ENCODE measurements around the gene DCAKD. TPM values are rescaled to one million over a fixed set of nuclear protein-coding genes. Genes with fewer than 3 reads are reported as not detected.
A peak's percentile ranks its signal among the peaks of the same experiment; 100 is the strongest.

The DCAKD gene
- total RNA-seq, 1 donor from 2014 or later = 20.9 TPM

DNA sequence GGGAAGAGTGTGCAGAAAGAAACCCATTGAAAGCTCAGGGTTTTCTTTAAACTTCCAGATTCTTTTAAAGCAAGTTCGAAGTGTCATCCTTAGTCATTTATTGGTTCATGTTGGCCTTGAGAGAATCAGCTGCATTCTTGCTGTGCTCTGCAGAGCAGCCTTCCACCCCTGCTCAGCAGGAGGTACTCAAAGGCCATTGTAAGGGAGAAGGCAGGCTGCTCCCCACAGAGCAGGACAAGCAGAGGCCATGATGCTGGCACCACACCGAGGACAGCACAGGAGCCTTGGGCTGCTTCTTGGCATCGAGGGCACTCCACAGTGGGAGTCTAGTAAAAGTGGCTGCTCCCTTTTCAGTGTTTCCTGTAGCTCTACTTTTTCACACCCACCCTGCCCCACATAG lies 39.3 kb upstream of the DCAKD start:
- Histone ChIP-seq H3K4me1 (ENCODE audit: control insufficient read depth in 3 of 3, insufficient read depth in 3 of 3, low read length in 3 of 3) (peaks cover 51 to 60% (median 56%) of the 10 kb centered on the region in 3 donors), H3K27me3 (ENCODE audit: control insufficient read depth in 3 of 3, insufficient read depth in 3 of 3, low read length in 3 of 3) (no peaks in the 10 kb centered on the region), H3K9me3 (ENCODE audit: control insufficient read depth in 3 of 3, low read length in 3 of 3) (no peaks in the 10 kb centered on the region), H3K36me3 (ENCODE audit: control insufficient read depth in 3 of 3, insufficient read depth in 3 of 3, low read length in 3 of 3) (peaks cover 35 to 51% (median 47%) of the 10 kb centered on the region in 3 donors), H3K9ac (ENCODE audit: low read depth in 1 of 3, low read length in 3 of 3) (peak overlapping the region in 1 of 3 donors; percentile 9), H3K4me3 (ENCODE audit: low read length in 3 of 3) (no peak overlapping the region), H3K27ac (ENCODE audit: low read depth, low read length) (peak overlapping the region; percentile 92)

DNA sequence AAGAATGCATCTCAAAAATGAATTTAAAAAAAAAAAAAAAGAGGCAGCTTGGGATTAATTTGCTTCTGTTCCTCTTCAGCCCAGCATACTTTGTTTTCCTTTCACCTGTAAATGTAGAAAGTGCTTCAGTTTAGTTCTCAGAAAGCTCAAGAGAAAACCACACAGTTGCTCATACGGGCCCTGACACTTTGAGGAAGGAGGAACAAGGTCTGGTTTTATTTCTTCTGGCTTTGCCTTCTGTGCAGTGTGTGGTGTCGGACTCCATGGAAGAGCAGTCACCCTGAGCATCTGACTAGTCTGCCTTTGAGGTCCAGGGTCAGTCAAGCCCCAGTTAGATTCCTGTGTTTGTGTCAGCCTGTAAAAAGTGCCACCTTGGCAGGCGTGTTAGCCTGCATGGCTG lies 37.3 kb upstream of the DCAKD start:
- Histone ChIP-seq H3K4me3 (ENCODE audit: low read length in 3 of 3) (no peak overlapping the region), H3K36me3 (ENCODE audit: control insufficient read depth in 3 of 3, insufficient read depth in 3 of 3, low read length in 3 of 3) (peaks cover 40 to 58% (median 53%) of the 10 kb centered on the region in 3 donors), H3K27ac (ENCODE audit: low read depth, low read length) (peak overlapping the region; percentile 74), H3K9ac (ENCODE audit: low read depth in 1 of 3, low read length in 3 of 3) (peak overlapping the region in 1 of 3 donors; percentile 51), H3K27me3 (ENCODE audit: control insufficient read depth in 3 of 3, insufficient read depth in 3 of 3, low read length in 3 of 3) (no peaks in the 10 kb centered on the region), H3K9me3 (ENCODE audit: control insufficient read depth in 3 of 3, low read length in 3 of 3) (no peaks in the 10 kb centered on the region), H3K4me1 (ENCODE audit: control insufficient read depth in 3 of 3, insufficient read depth in 3 of 3, low read length in 3 of 3) (peaks cover 45 to 54% (median 49%) of the 10 kb centered on the region in 3 donors)

DNA sequence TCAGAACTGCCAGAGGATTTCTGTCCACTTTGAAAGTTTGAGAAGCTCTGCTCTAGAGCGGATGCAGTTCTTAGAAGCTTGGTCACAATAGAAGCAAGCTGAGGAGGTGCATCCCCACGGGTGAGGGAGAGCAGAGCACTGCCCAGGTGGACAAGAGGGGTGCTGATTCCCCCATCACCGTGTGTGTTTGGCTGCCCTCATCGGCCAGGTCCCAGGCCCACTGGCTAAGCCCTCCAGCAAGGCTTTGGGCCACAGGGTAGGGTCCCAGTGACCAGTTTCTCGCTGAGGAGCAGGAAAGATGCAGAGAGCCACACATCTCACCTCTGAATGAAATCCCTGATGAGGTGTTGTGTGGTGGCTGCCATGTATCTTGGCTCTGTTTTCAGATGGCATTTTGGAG lies 36.5 kb upstream of the DCAKD start:
- Histone ChIP-seq H3K27me3 (ENCODE audit: control insufficient read depth in 3 of 3, insufficient read depth in 3 of 3, low read length in 3 of 3) (no peaks in the 10 kb centered on the region), H3K4me1 (ENCODE audit: control insufficient read depth in 3 of 3, insufficient read depth in 3 of 3, low read length in 3 of 3) (peaks cover 38 to 46% (median 42%) of the 10 kb centered on the region in 3 donors), H3K27ac (ENCODE audit: low read depth, low read length) (peak overlapping the region; percentile 74), H3K36me3 (ENCODE audit: control insufficient read depth in 3 of 3, insufficient read depth in 3 of 3, low read length in 3 of 3) (peaks cover 44 to 63% (median 54%) of the 10 kb centered on the region in 3 donors), H3K9ac (ENCODE audit: low read depth in 1 of 3, low read length in 3 of 3) (peak overlapping the region in 2 of 3 donors; percentile 48 to 74), H3K4me3 (ENCODE audit: low read length in 3 of 3) (peak overlapping the region in 2 of 3 donors; percentile 24 to 29), H3K9me3 (ENCODE audit: control insufficient read depth in 3 of 3, low read length in 3 of 3) (no peaks in the 10 kb centered on the region)

DNA sequence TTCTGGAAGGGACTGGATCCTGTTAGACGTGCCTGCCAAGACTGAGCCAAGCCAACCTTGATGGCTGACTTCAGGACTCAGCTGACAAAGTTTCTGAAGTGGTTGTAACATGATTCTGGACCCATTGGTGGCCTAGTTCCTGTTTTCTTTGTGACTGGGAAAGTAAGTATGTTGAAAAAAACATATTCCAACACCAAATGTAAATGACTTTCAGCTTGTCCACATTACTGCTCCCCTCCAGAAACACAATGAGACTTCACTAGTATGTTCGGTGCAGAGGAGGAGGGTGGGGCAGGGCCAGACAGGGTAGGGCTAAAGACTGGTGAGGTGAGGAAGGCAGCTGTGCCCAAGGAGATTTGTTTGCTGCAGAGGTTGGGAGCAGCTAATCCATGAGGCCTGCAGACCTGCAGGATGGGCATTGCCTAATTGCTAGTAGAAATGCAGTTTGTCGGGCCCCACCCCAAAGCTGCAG lies 36.1 kb upstream of the DCAKD start:
- no peaks in the 10 kb centered on the region for H3K9me3 ChIP-seq (ENCODE audit: control insufficient read depth in 3 of 3, low read length in 3 of 3)
- no peaks in the 10 kb centered on the region for H3K27me3 ChIP-seq (ENCODE audit: control insufficient read depth in 3 of 3, insufficient read depth in 3 of 3, low read length in 3 of 3)
- H3K4me1 ChIP-seq (ENCODE audit: control insufficient read depth in 3 of 3, insufficient read depth in 3 of 3, low read length in 3 of 3) = peaks cover 33 to 42% (median 37%) of the 10 kb centered on the region in 3 donors
- H3K4me3 ChIP-seq (ENCODE audit: low read length in 3 of 3) = peak overlapping the region in 2 of 3 donors; percentile 24 to 40
- peaks cover 44 to 63% (median 55%) of the 10 kb centered on the region in 3 donors for H3K36me3 ChIP-seq (ENCODE audit: control insufficient read depth in 3 of 3, insufficient read depth in 3 of 3, low read length in 3 of 3)
- peak overlapping the region; percentile 74 for H3K27ac ChIP-seq (ENCODE audit: low read depth, low read length)
- H3K9ac ChIP-seq (ENCODE audit: low read depth in 1 of 3, low read length in 3 of 3) = peak overlapping the region in 2 of 3 donors; percentile 48 to 74

DNA sequence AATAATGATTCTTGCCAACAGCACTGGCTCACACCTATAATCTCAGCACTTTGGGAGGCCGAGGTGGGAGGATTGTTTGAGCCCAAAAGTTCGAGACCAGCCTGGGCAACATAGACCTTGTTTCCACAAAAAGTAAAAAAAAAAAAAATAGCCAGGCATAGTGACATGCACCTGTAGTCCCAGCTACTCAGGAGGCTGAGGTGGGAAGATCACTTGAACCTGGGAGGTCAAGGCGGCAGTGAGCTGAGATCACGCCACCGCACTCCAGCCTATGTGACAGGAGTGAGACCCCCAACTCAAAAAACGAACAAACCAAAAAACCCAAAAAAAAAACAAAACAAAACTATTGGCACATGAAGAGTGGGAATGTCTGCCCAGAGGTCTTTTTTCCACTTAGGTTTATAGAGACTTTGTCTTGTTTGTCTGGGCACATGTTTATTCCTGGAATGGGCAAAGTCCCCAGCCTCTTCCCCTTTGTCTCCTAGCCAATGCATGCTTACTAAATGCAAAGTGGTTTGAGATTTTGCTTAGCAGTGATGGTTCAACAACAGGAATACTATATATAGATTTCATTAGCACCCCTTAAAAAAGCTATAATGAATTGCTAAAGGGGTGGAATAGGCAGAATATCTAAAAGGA lies 35.6 kb upstream of the DCAKD start:
- Histone ChIP-seq H3K9me3 (ENCODE audit: control insufficient read depth in 3 of 3, low read length in 3 of 3) (no peaks in the 10 kb centered on the region), H3K9ac (ENCODE audit: low read depth in 1 of 3, low read length in 3 of 3) (peak overlapping the region in 1 of 3 donors; percentile 74), H3K27ac (ENCODE audit: low read depth, low read length) (peak overlapping the region; percentile 74), H3K4me1 (ENCODE audit: control insufficient read depth in 3 of 3, insufficient read depth in 3 of 3, low read length in 3 of 3) (peaks cover 28 to 37% (median 32%) of the 10 kb centered on the region in 3 donors), H3K27me3 (ENCODE audit: control insufficient read depth in 3 of 3, insufficient read depth in 3 of 3, low read length in 3 of 3) (no peaks in the 10 kb centered on the region), H3K4me3 (ENCODE audit: low read length in 3 of 3) (peak overlapping the region in 2 of 3 donors; percentile 30 to 40), H3K36me3 (ENCODE audit: control insufficient read depth in 3 of 3, insufficient read depth in 3 of 3, low read length in 3 of 3) (peaks cover 48 to 60% (median 58%) of the 10 kb centered on the region in 3 donors)

DNA sequence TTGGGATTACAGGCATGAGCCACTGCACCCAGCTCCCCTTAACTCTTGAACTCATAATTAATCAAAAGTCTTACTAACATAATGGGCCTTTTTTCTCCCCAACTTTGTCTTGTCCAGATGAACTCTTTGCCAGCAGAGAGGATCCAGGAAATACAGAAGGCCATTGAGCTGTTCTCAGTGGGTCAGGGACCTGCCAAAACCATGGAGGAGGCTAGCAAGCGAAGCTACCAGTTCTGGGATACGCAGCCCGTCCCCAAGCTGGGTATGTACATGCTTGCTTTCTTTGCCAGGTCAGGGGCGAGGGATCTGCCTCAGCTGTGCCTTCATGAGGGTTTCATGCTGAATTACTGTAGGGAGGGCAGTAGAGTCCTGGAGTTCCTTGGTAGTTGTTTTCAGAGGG lies 35.0 kb upstream of the DCAKD start:
- Histone ChIP-seq H3K27ac (ENCODE audit: low read depth, low read length) (peak overlapping the region; percentile 74), H3K36me3 (ENCODE audit: control insufficient read depth in 3 of 3, insufficient read depth in 3 of 3, low read length in 3 of 3) (peaks cover 52 to 62% (median 61%) of the 10 kb centered on the region in 3 donors), H3K4me1 (ENCODE audit: control insufficient read depth in 3 of 3, insufficient read depth in 3 of 3, low read length in 3 of 3) (peaks cover 29 to 36% (median 33%) of the 10 kb centered on the region in 3 donors), H3K9me3 (ENCODE audit: control insufficient read depth in 3 of 3, low read length in 3 of 3) (no peaks in the 10 kb centered on the region), H3K27me3 (ENCODE audit: control insufficient read depth in 3 of 3, insufficient read depth in 3 of 3, low read length in 3 of 3) (no peaks in the 10 kb centered on the region), H3K9ac (ENCODE audit: low read depth in 1 of 3, low read length in 3 of 3) (no peak overlapping the region), H3K4me3 (ENCODE audit: low read length in 3 of 3) (no peak overlapping the region)

DNA sequence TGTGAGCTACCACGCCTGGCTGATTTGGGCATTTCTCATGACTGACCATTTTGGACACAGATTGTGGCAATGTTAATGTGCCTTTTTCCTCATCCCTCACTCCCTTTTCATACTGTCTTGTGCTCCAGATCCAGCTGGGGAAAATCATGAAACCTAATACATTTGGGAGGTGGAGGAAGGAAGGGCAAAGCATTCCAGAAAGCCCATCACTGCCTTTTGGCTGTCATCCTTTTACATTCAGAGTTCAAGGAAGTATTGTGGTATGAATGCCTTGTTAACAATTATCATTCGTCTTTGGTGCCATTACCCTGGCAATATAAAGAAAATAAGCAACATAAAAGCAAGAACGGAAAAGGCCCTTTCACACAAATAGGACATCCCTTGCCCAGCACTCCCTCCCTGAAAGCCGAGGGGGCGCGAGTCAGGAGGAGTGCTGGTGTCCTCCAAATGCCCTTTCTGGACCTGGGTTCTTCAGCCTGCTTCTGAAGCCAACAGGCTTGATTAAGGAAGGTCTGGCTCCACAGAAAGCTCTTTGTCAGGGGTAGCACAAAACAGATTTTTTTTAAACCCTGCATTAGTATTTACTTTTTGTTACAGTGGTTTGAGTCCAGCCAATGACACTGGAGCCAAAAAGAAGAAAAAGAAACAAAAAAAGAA lies 29.7 kb upstream of the DCAKD start:
- Histone ChIP-seq H3K4me3 (ENCODE audit: low read length in 3 of 3) (no peak overlapping the region), H3K9ac (ENCODE audit: low read depth in 1 of 3, low read length in 3 of 3) (peak overlapping the region in 1 of 3 donors; percentile 5), H3K27ac (ENCODE audit: low read depth, low read length) (no peak overlapping the region), H3K9me3 (ENCODE audit: control insufficient read depth in 3 of 3, low read length in 3 of 3) (no peaks in the 10 kb centered on the region), H3K27me3 (ENCODE audit: control insufficient read depth in 3 of 3, insufficient read depth in 3 of 3, low read length in 3 of 3) (no peaks in the 10 kb centered on the region), H3K4me1 (ENCODE audit: control insufficient read depth in 3 of 3, insufficient read depth in 3 of 3, low read length in 3 of 3) (peaks cover 9 to 19% (median 13%) of the 10 kb centered on the region in 3 donors), H3K36me3 (ENCODE audit: control insufficient read depth in 3 of 3, insufficient read depth in 3 of 3, low read length in 3 of 3) (peaks cover 26 to 29% (median 28%) of the 10 kb centered on the region in 3 donors)

DNA sequence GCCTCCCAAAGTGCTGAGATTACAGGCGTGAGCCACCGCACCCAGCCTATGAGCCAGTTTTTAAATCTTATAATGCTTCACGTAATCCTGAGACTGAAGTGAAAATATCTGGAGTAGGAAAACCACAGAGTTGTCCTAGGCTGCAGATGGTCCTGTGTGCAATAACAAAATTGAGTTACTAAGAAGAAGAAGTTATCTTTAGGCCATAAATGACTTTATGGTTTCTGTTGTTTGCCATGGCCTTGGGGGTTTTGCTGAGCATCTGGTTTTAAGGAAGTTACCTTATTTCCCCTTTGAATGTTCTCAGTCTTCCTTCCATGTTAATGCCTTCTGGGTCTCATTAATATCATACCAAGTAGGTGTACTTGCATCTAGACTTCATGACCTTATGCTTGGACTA lies 26.2 kb upstream of the DCAKD start:
- Histone ChIP-seq H3K4me1 (ENCODE audit: control insufficient read depth in 3 of 3, insufficient read depth in 3 of 3, low read length in 3 of 3) (peaks cover 12 to 29% (median 13%) of the 10 kb centered on the region in 3 donors), H3K27ac (ENCODE audit: low read depth, low read length) (no peak overlapping the region), H3K4me3 (ENCODE audit: low read length in 3 of 3) (no peak overlapping the region), H3K36me3 (ENCODE audit: control insufficient read depth in 3 of 3, insufficient read depth in 3 of 3, low read length in 3 of 3) (peaks cover 15 to 25% (median 20%) of the 10 kb centered on the region in 3 donors), H3K9me3 (ENCODE audit: control insufficient read depth in 3 of 3, low read length in 3 of 3) (no peaks in the 10 kb centered on the region), H3K9ac (ENCODE audit: low read depth in 1 of 3, low read length in 3 of 3) (peak overlapping the region in 1 of 3 donors; percentile 15), H3K27me3 (ENCODE audit: control insufficient read depth in 3 of 3, insufficient read depth in 3 of 3, low read length in 3 of 3) (no peaks in the 10 kb centered on the region)

DNA sequence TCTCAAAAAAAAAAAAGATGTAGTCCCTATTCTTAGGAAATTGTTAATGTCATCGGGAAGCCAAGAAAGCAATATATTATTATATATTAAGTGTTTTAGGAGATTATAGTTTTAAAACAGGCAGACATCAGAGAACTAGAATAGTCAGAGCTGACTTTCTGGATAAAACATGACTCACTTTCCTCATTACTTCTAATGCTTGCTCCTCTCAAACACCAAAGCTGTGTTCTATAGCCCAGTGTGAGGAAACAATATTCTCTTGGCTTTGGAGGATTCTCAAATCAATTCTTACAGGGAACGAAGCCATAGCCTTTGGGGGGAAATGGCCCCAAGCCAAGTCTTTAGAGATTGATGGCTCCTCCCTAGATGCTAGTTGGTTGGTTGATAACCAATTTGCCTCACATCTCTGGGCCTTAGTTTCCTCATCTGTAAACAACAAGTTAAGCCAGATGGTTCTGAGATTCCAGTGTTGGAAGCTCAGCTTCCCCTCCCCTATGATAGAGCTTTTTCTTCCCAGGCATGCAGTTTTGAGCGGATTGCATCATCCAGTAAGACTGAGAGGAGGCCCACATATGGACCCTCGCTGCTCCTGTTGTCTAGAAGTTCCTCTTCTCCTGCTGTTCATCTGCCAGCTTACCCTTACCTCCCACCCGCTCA lies 22.1 kb upstream of the DCAKD start:
- Histone ChIP-seq H3K36me3 (ENCODE audit: control insufficient read depth in 3 of 3, insufficient read depth in 3 of 3, low read length in 3 of 3) (peaks cover 13 to 15% (median 14%) of the 10 kb centered on the region in 3 donors), H3K27me3 (ENCODE audit: control insufficient read depth in 3 of 3, insufficient read depth in 3 of 3, low read length in 3 of 3) (no peaks in the 10 kb centered on the region), H3K27ac (ENCODE audit: low read depth, low read length) (no peak overlapping the region), H3K9ac (ENCODE audit: low read depth in 1 of 3, low read length in 3 of 3) (no peak overlapping the region), H3K4me1 (ENCODE audit: control insufficient read depth in 3 of 3, insufficient read depth in 3 of 3, low read length in 3 of 3) (peaks cover 3 to 17% (median 6%) of the 10 kb centered on the region in 3 donors), H3K4me3 (ENCODE audit: low read length in 3 of 3) (no peak overlapping the region), H3K9me3 (ENCODE audit: control insufficient read depth in 3 of 3, low read length in 3 of 3) (no peaks in the 10 kb centered on the region)

Measured in skeletal muscle tissue (tissue), 4 donors.